H1 (cell line): ENCODE results near the gene WDR4. TPM values are rescaled to one million over a fixed set of nuclear protein-coding genes. Genes with fewer than 3 reads are reported as not detected.

Experiments
- CTCF ChIA-PET: fragments of 300-600 bp; sonication (Branson Sonifier 250); formaldehyde crosslinking; loops from one replicate; lab custom pipeline; 2021; ENCODE audit not compliant: partially characterized antibody; lab: Charles Lee
- POLR2A ChIA-PET: fragments of 300-600 bp; sonication (Branson Sonifier 250); formaldehyde crosslinking; loops from one replicate; lab custom pipeline; 2021; ENCODE audit warnings: inconsistent platforms; ENCODE audit not compliant: partially characterized antibody; lab: Charles Lee
- DNase-seq, 2 experiments: peaks; one replicate each; pipeline versions ENCODE4 v3.0.0 to v3.0.0-alpha.2; 2010 to 2022; ENCODE audit warnings: low spot score in 2 of 2, low read depth in 1 of 2, mixed read lengths in 1 of 2
- FAIRE-seq: peaks from 2 replicates; lab custom pipeline; 2011; peaks lifted over from hg19 to GRCh38; lab: Jason Lieb, UNC
- H2AFZ ChIP-seq: 2 replicates; pipeline ENCODE4 v1.8.1; 2012; ENCODE audit warnings: low read length, inconsistent platforms
- H2AK5ac ChIP-seq: 2 replicates; pipeline ENCODE4 v1.6.1; 2013; ENCODE audit warnings: low read depth, low read length
- H2BK120ac ChIP-seq: replicated peaks from 2 replicates; pipeline ENCODE3; 2013; ENCODE audit warnings: low read depth, low read length, inconsistent platforms
- H2BK12ac ChIP-seq: 2 replicates; pipeline ENCODE4 v1.6.1; 2013; ENCODE audit warnings: low read depth, low read length
- H2BK15ac ChIP-seq: 2 replicates; pipeline ENCODE4 v1.6.1; 2013; ENCODE audit warnings: low read length
- H2BK20ac ChIP-seq: 2 replicates; pipeline ENCODE4 v1.6.1; 2013; ENCODE audit warnings: low read length
- H2BK5ac ChIP-seq: 2 replicates; pipeline ENCODE4 v1.6.1; 2013; ENCODE audit warnings: low read depth, low read length
- H3K14ac ChIP-seq: 2 replicates; pipeline ENCODE4 v1.6.1; 2013; ENCODE audit warnings: inconsistent platforms; ENCODE audit not compliant: insufficient read length
- H3K18ac ChIP-seq: 2 replicates; pipeline ENCODE4 v1.6.1; 2013; ENCODE audit warnings: low read length; ENCODE audit errors: extremely low read depth
- H3K23ac ChIP-seq: 2 replicates; pipeline ENCODE4 v1.6.1; 2013; ENCODE audit warnings: inconsistent platforms; ENCODE audit not compliant: insufficient read length
- H3K23me2 ChIP-seq: 2 replicates; pipeline ENCODE4 v1.6.1; 2013; ENCODE audit warnings: low read depth, low read length
- H3K27ac ChIP-seq: 2 replicates; pipeline ENCODE4 v1.6.1; 2011; ENCODE audit warnings: low read depth, low read length, inconsistent platforms
- H3K27me3 ChIP-seq, 4 experiments: replicated peaks in 1 of 4; 1 replicate in 1 of 4; 2 replicates in 3 of 4; pipeline versions ENCODE4 v1.6.1 to v1.8.1; 2011 to 2013; ENCODE audit warnings: low read length in 3 of 4, mild to moderate bottlenecking in 3 of 4, inconsistent platforms in 2 of 4, mixed read lengths in 2 of 4, moderate library complexity in 1 of 4; ENCODE audit not compliant: control insufficient read depth in 3 of 4, insufficient read depth in 3 of 4; ENCODE audit errors: extremely low read depth in 1 of 4
- H3K36me3 ChIP-seq, 4 experiments: 2 replicates each; pipeline versions ENCODE4 v1.6.1 to v1.8.1; 2011 to 2013; ENCODE audit warnings: mild to moderate bottlenecking in 4 of 4, low read length in 3 of 4, moderate library complexity in 2 of 4, control low read depth in 1 of 4, inconsistent platforms in 1 of 4; ENCODE audit not compliant: insufficient read depth in 4 of 4, control insufficient read depth in 2 of 4
- H3K4ac ChIP-seq: replicated peaks from 2 replicates; pipeline ENCODE3; 2013; ENCODE audit warnings: low read length, low read depth, mixed read lengths, inconsistent platforms; ENCODE audit not compliant: insufficient read length
- H3K4me1 ChIP-seq, 4 experiments: replicated peaks in 1 of 4; 1 replicate in 1 of 4; 2 replicates in 3 of 4; pipeline versions ENCODE4 v1.6.1 to v1.8.1; 2011 to 2013; ENCODE audit warnings: low read length in 3 of 4, inconsistent platforms in 2 of 4, mixed read lengths in 1 of 4; ENCODE audit not compliant: insufficient read depth in 4 of 4, control insufficient read depth in 3 of 4
- H3K4me2 ChIP-seq, 2 experiments: 2 replicates each; pipeline versions ENCODE4 v1.6.1 to v1.8.1; 2011 to 2013; ENCODE audit warnings: low read depth in 2 of 2, low read length in 2 of 2, control low read depth in 1 of 2, inconsistent platforms in 1 of 2, mild to moderate bottlenecking in 1 of 2; ENCODE audit not compliant: insufficient read depth in 1 of 2
- H3K4me3 ChIP-seq, 4 experiments: fragments of 200-600, 300-600 bp in 1 of 4; sonication (generic), shearing (Covaris generic), sonication (Bioruptor Twin) in 1 of 4; 2 replicates each; pipeline versions ENCODE4 v1.5.1 to v1.8.1; 2011 to 2016; ENCODE audit warnings: low read length in 4 of 4, low read depth in 3 of 4, control low read depth in 2 of 4, inconsistent platforms in 2 of 4, mild to moderate bottlenecking in 2 of 4, mixed read lengths in 1 of 4, moderate library complexity in 1 of 4; ENCODE audit not compliant: insufficient read depth in 2 of 4; ENCODE audit errors: extremely low read depth in 1 of 4
- H3K56ac ChIP-seq: replicated peaks from 2 replicates; pipeline ENCODE3; 2013; ENCODE audit warnings: low read depth, mild to moderate bottlenecking, mixed read lengths, low read length, inconsistent platforms; ENCODE audit not compliant: insufficient read length
- H3K79me1 ChIP-seq: 2 replicates; pipeline ENCODE4 v1.6.1; 2013; ENCODE audit warnings: low read depth, low read length, control low read depth
- H3K79me2 ChIP-seq, 2 experiments: 2 replicates each; pipeline versions ENCODE4 v1.6.1 to v1.8.1; 2012 to 2013; ENCODE audit warnings: low read length in 2 of 2, mild to moderate bottlenecking in 2 of 2, inconsistent platforms in 1 of 2; ENCODE audit not compliant: insufficient read depth in 2 of 2, control insufficient read depth in 1 of 2
- H3K9ac ChIP-seq, 4 experiments: replicated peaks in 1 of 4; 1 replicate in 1 of 4; 2 replicates in 3 of 4; pipeline versions ENCODE4 v1.6.1 to v1.8.1; 2011 to 2013; ENCODE audit warnings: low read depth in 3 of 4, low read length in 3 of 4, control low read depth in 2 of 4, mild to moderate bottlenecking in 2 of 4, moderate library complexity in 2 of 4, inconsistent platforms in 1 of 4; ENCODE audit errors: extremely low read depth in 1 of 4
- H3K9me3 ChIP-seq, 2 experiments: 2 replicates each; pipeline versions ENCODE4 v1.6.1 to v1.8.1; 2012 to 2013; ENCODE audit warnings: mild to moderate bottlenecking in 2 of 2, moderate library complexity in 2 of 2, control low read depth in 1 of 2, inconsistent platforms in 1 of 2, low read depth in 1 of 2, low read length in 1 of 2, mixed read lengths in 1 of 2; ENCODE audit not compliant: insufficient read depth in 2 of 2
- H4K20me1 ChIP-seq, 2 experiments: replicated peaks in 1 of 2; 2 replicates each; pipeline versions ENCODE3 to v1.8.1; 2011 to 2013; ENCODE audit warnings: inconsistent platforms in 2 of 2, low read length in 2 of 2, mild to moderate bottlenecking in 1 of 2; ENCODE audit not compliant: insufficient read depth in 2 of 2, control insufficient read depth in 1 of 2
- H4K5ac ChIP-seq: 2 replicates; pipeline ENCODE4 v1.6.1; 2013; ENCODE audit warnings: low read length, low read depth, mixed read lengths, inconsistent platforms; ENCODE audit not compliant: insufficient read length
- H4K8ac ChIP-seq: 2 replicates; pipeline ENCODE4 v1.8.0; 2013; ENCODE audit warnings: mild to moderate bottlenecking, moderate library complexity, low read length, inconsistent platforms; ENCODE audit not compliant: insufficient read depth; ENCODE audit errors: extremely low read depth
- H4K91ac ChIP-seq: replicated peaks from 2 replicates; pipeline ENCODE3; 2013; ENCODE audit warnings: low read length, mixed read lengths, inconsistent platforms; ENCODE audit not compliant: insufficient read length
- BCL11A ChIP-seq, 2 experiments: IDR thresholded peaks; one replicate each; pipeline ENCODE4 v1.6.1; 2011; ENCODE audit warnings: low read depth in 2 of 2, low read length in 2 of 2, mild to moderate bottlenecking in 2 of 2
- CEBPB ChIP-seq: IDR thresholded peaks from 2 replicates; pipeline ENCODE4 v1.6.1; 2012; ENCODE audit warnings: low read depth, low read length
- GABPA ChIP-seq: IDR thresholded peaks from 2 replicates; pipeline ENCODE4 v1.6.1; 2011; ENCODE audit warnings: mild to moderate bottlenecking, low read length, moderate library complexity, borderline replicate concordance; ENCODE audit not compliant: insufficient read depth
- POLR2A ChIP-seq, 2 experiments: IDR thresholded peaks; 1 replicate in 1 of 2; 2 replicates in 1 of 2; pipeline ENCODE4 v1.6.1; 2011; ENCODE audit warnings: low read depth in 2 of 2, low read length in 2 of 2, mild to moderate bottlenecking in 2 of 2; ENCODE audit errors: control extremely low read depth in 1 of 2
- RAD21 ChIP-seq, 2 experiments: IDR thresholded peaks in 1 of 2; conservative IDR thresholded peaks in 1 of 2; 2 replicates each; pipeline ENCODE4 v1.6.1; 2011; ENCODE audit warnings: low read depth in 2 of 2, low read length in 2 of 2, improper control_type of control experiment in 1 of 2, inconsistent platforms in 1 of 2, mild to moderate bottlenecking in 1 of 2, moderate library complexity in 1 of 2
- RFX5 ChIP-seq: IDR thresholded peaks from 2 replicates; pipeline ENCODE4 v1.6.1; 2011; ENCODE audit warnings: low read depth, low read length, improper control_type of control experiment, borderline replicate concordance
- SP2 ChIP-seq: IDR thresholded peaks from 2 replicates; pipeline ENCODE4 v1.6.1; 2012; ENCODE audit warnings: mild to moderate bottlenecking, low read length, inconsistent platforms
- WGBS, 2 experiments: shearing (Covaris generic) in 1 of 2; methylation state at CpG; one replicate each; pipeline versions ENCODE4 v1.1.6 to v1.1.7; 2013 to 2015; ENCODE audit warnings: low lambda C conversion rate in 2 of 2, mixed read lengths in 2 of 2, inconsistent platforms in 1 of 2, low coverage in 1 of 2, missing lambda C conversion rate in 1 of 2; ENCODE audit not compliant: insufficient replicate concordance in 2 of 2, insufficient coverage in 1 of 2, insufficient read length in 1 of 2; ENCODE audit errors: extremely low coverage in 1 of 2, missing lambda C conversion rate in 1 of 2; 5-methylcytosine and 5-hydroxymethylcytosine counted together
- polyA plus RNA-seq, 7 experiments: library from polyadenylated mRNA; depleted of rRNA in 3 of 7; stranded (reverse) in 5 of 7; unstranded in 2 of 7; fragments of >200 nt in 5 of 7; fragments of 200-250 nt in 2 of 7; gene quantifications; 1 replicate in 5 of 7; 2 replicates in 1 of 7; 4 replicates in 1 of 7; pipeline versions ENCODE4 v1.2.1 to v1.2.3, GENCODE V29; 2011 to 2013; ENCODE audit warnings: missing spikeins in 2 of 7, mixed read lengths in 2 of 7
- total RNA-seq: library from RNA; stranded (reverse); fragmentation: NEBNext Ultra II Directional; extraction: Animal tissue kit (Norgen Biotek cat#: 25700); gene quantifications from 2 replicates; pipeline ENCODE4 v1.2.1, GENCODE V29; 2021
- TF ChIP-seq, protein P1 (sequence below): IDR thresholded peaks from 2 replicates; pipeline ENCODE4 v1.6.1; 2012; ENCODE audit warnings: inconsistent platforms
- TF ChIP-seq, protein P2 (sequence below), 3 experiments: IDR thresholded peaks; 1 replicate in 2 of 3; 2 replicates in 1 of 3; pipeline versions ENCODE4 v1.5.1 to v1.6.1; 2011; ENCODE audit warnings: low read length in 3 of 3, mild to moderate bottlenecking in 3 of 3, inconsistent platforms in 2 of 3, low read depth in 1 of 3, moderate library complexity in 1 of 3; ENCODE audit not compliant: insufficient read depth in 1 of 3; ENCODE audit errors: control extremely low read depth in 1 of 3

WDR4 gene
- total and polyA plus RNA-seq, 2 of the 8 experiments (the other 6 are each of a cell fraction or from before 2014, with no cell fraction given): 28.9 to 47.8 TPM

DNA sequence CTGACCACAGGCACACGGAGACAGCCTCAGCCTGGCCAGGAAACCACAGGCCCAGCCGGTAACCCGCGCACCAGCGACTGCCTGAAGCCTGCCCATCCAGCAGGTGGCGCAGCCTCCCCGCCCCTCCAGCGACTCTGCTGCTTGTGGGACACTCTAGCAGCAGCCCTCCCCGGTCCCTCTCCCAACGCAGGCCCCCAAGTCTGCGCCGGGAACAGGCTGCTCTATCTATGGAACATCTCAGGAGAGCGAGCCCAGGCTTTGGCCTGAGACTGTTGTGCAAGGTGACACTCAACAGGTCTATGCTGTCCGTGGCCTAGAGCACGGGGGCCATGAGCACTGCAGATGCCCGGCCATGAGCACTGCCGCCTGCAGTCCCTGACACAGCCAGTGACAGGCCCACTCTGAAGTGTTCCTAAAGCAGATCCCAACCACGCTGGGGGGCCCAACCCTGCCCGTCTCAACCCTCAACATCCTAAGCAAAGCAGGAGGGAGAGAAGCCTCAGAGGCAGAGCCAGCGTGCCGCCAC lies 28.4 kb downstream of the WDR4 start:
- H4K91ac ChIP-seq: no peak overlapping the region
- CTCF ChIA-PET: interaction anchor here (0.6 to 2.5 kb wide), 9 partner anchors 8 to 230 kb away, joined by 3 to 10 read pairs (median 3); no protein-coding TSS in a partner anchor
- POLR2A ChIA-PET: interaction anchor here (0.7 to 1.9 kb wide), 3 partner anchors 9 to 27 kb away, joined by 3 to 9 read pairs (median 9); no protein-coding TSS in a partner anchor
- peak; percentile 83; the same call in 1 of the 2 replicates for TF ChIP-seq GABPA
- TF ChIP-seq BCL11A (IDR thresholded peaks at IDR 0.05; ENCODE audit: low read depth in 2 of 2, low read length in 2 of 2): no peak
- TF ChIP-seq RFX5: no peak
- peak; percentile 60 to 64; a peak in 3 of 4 replicates for TF ChIP-seq RAD21 (IDR thresholded peaks at IDR 0.05 in 1 of 2, conservative IDR thresholded peaks at IDR 0.05 in 1 of 2; ENCODE audit: low read depth in 2 of 2, low read length in 2 of 2)
- TF ChIP-seq SP2: peak; percentile 46; the same call in 1 of the 2 replicates
- 0 out of 3 replicates have a peak, but pooled peaks of 1 of the 2 experiments have one; percentile 44 for TF ChIP-seq POLR2A (IDR thresholded peaks at IDR 0.05; ENCODE audit: control extremely low read depth in 1 of 2, low read depth in 2 of 2, low read length in 2 of 2)
- TF ChIP-seq, protein P1, sequence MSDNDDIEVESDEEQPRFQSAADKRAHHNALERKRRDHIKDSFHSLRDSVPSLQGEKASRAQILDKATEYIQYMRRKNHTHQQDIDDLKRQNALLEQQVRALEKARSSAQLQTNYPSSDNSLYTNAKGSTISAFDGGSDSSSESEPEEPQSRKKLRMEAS: 0 out of 2 replicates have a peak, but pooled peaks have one; percentile 19
- TF ChIP-seq, protein P2, sequence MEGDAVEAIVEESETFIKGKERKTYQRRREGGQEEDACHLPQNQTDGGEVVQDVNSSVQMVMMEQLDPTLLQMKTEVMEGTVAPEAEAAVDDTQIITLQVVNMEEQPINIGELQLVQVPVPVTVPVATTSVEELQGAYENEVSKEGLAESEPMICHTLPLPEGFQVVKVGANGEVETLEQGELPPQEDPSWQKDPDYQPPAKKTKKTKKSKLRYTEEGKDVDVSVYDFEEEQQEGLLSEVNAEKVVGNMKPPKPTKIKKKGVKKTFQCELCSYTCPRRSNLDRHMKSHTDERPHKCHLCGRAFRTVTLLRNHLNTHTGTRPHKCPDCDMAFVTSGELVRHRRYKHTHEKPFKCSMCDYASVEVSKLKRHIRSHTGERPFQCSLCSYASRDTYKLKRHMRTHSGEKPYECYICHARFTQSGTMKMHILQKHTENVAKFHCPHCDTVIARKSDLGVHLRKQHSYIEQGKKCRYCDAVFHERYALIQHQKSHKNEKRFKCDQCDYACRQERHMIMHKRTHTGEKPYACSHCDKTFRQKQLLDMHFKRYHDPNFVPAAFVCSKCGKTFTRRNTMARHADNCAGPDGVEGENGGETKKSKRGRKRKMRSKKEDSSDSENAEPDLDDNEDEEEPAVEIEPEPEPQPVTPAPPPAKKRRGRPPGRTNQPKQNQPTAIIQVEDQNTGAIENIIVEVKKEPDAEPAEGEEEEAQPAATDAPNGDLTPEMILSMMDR (IDR thresholded peaks at IDR 0.05; ENCODE audit: control extremely low read depth in 1 of 3, insufficient read depth in 1 of 3, low read depth in 1 of 3, low read length in 3 of 3): peak in 2 of 3 experiments; percentile 87 to 92; a peak in 3 of 4 replicates
- no peak for TF ChIP-seq CEBPB

More for the DNA sequence above, 28.4 kb downstream of the WDR4 start:
- Histone ChIP-seq H4K5ac (no peak overlapping the region), H2BK120ac (no peak overlapping the region), H3K4ac (no peak overlapping the region), H2BK20ac (no peak overlapping the region), H2BK12ac (no peak overlapping the region), H2AFZ (no peak overlapping the region), H3K9me3 (no peaks in the 10 kb centered on the region), H3K4me1 (no peaks in the 10 kb centered on the region), H3K9ac (no peak overlapping the region), H3K27me3 (no peaks in the 10 kb centered on the region), H3K79me1 (peaks cover 13% of the 10 kb centered on the region; the same call in 1 of the 2 replicates), H2BK5ac (no peak overlapping the region; the same call in 1 of the 2 replicates), H2AK5ac (no peak overlapping the region), H3K23me2 (no peaks in the 10 kb centered on the region), H3K14ac (no peak overlapping the region), H3K23ac (no peak overlapping the region), H3K18ac (no peak overlapping the region), H4K20me1 (peaks cover 5 to 41% of the 10 kb centered on the region in 2 experiments), H3K56ac (no peak overlapping the region), H3K27ac (no peak overlapping the region), H2BK15ac (no peak overlapping the region), H3K36me3 (peaks cover 36 to 82% (median 63%) of the 10 kb centered on the region in 4 experiments; a peak in 7 of 8 replicates), H4K8ac (peak overlapping the region; percentile 7), H3K79me2 (peaks cover 0 to 22% of the 10 kb centered on the region in 2 experiments; a peak in 2 of 4 replicates), H3K4me2 (no peak overlapping the region), H3K4me3 (no peak overlapping the region)
- peak; percentile 44 to 91 for DNase-seq
- WGBS, 2 experiments: 83% methylated on average over 21 of the region's 21 CpGs; no CpG with 5 or more reads in 1 of the 2 experiments
- FAIRE-seq: no peak
